ENCODE measurements around the gene EIF3D. TPM values are rescaled to one million over a fixed set of nuclear protein-coding genes. Genes with fewer than 3 reads are reported as not detected.

The EIF3D gene
- total and polyA plus RNA-seq, 2 of the 13 experiments (the other 11 are each of a cell fraction or from before 2014, with no cell fraction given) = 118 to 274 TPM

DNA sequence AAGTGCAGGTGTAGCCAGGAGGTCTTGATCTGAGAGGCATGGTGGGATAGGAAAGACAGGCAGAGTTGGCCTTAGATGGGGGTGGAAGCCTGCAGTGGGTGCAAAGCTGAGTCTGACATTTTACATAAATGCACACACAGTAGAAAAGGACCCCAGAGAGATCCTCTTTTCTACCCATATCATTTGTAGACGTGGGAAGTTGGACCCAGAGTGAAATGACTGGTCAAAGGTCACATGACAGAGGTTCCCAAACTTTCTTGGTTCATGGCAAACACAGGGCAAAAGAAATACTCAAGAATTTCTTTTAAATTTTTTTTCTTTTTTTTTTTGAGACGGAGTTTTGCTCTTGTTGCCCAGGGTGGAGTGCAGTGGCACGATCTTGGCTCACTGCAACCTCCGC, 16.0 kb downstream of the EIF3D start:
- Histone ChIP-seq H3K4me2 (ENCODE audit: low read depth, low read length) (no peak overlapping the region), H3K4me1 (ENCODE audit: insufficient read depth, low read length) (no peaks in the 10 kb centered on the region), H2AFZ (ENCODE audit: low read length) (no peak overlapping the region), H3K79me2 (ENCODE audit: insufficient read depth, low read length) (no peaks in the 10 kb centered on the region), H3K27ac (ENCODE audit: extremely low read length, insufficient read depth, low read length) (no peak overlapping the region), H3K27me3 (ENCODE audit: control insufficient read depth in 1 of 2, insufficient read depth in 2 of 2, low read length in 2 of 2) (no peaks in the 10 kb centered on the region), H3K4me3 (replicated peaks in 1 of 3; ENCODE audit: insufficient read depth in 1 of 3, low read depth in 2 of 3, low read length in 3 of 3) (no peak overlapping the region), H3K9me3 (ENCODE audit: low read length) (no peaks in the 10 kb centered on the region), H3K9ac (ENCODE audit: insufficient read depth, low read depth, low read length) (no peak overlapping the region), H4K20me1 (ENCODE audit: insufficient read depth, low read length) (0 out of 2 replicates have a peak, but pooled peaks cover 2% of the 10 kb centered on the region), H3K36me3 (replicated peaks in 1 of 2; ENCODE audit: control insufficient read depth in 1 of 2, insufficient read depth in 2 of 2, low read length in 2 of 2) (peaks cover 36 to 71% of the 10 kb centered on the region in 2 experiments)
- DNase-seq (ENCODE audit: low spot score) (no peak), FAIRE-seq (no peak), ATAC-seq (no peak)
- WGBS (ENCODE audit: low lambda C conversion rate) = 96% methylated on average over 4 of the region's 4 CpGs
- ChIA-PET CTCF (ENCODE audit: low intra/inter-chr PET ratio, low total read pairs) (no interaction called here), POLR2A (interaction anchor here (3.4 kb wide), 1 partner anchor 16 kb away, joined by 18 read pairs; the partner anchor contains the start of gene EIF3D)
- BruUV-seq (replicated peaks) = no TSS peak
- in situ Hi-C loops (cut with HindIII; ENCODE audit: extremely low pct_ligation_motif_present, low pct_unique_long_range_greater_than_20kb) = no loop called here
- intact Hi-C loops (cut with micrococcal nuclease; ENCODE audit: unreplicated experiment) = no loop called here
- no peak for TF ChIP-seq TMF1 (CRISPR knock-in tag; IDR thresholded peaks at IDR 0.05; ENCODE audit: low read depth)
- no peak for TF ChIP-seq ZXDC (CRISPR knock-in tag; IDR thresholded peaks at IDR 0.05)
- no peak for TF ChIP-seq RBAK (CRISPR knock-in tag; IDR thresholded peaks at IDR 0.05)
- TF ChIP-seq CCDC6 (CRISPR knock-in tag; IDR thresholded peaks at IDR 0.05) = no peak
- TF ChIP-seq PITX1 (CRISPR knock-in tag; IDR thresholded peaks at IDR 0.05) = no peak
- TF ChIP-seq, protein P1, sequence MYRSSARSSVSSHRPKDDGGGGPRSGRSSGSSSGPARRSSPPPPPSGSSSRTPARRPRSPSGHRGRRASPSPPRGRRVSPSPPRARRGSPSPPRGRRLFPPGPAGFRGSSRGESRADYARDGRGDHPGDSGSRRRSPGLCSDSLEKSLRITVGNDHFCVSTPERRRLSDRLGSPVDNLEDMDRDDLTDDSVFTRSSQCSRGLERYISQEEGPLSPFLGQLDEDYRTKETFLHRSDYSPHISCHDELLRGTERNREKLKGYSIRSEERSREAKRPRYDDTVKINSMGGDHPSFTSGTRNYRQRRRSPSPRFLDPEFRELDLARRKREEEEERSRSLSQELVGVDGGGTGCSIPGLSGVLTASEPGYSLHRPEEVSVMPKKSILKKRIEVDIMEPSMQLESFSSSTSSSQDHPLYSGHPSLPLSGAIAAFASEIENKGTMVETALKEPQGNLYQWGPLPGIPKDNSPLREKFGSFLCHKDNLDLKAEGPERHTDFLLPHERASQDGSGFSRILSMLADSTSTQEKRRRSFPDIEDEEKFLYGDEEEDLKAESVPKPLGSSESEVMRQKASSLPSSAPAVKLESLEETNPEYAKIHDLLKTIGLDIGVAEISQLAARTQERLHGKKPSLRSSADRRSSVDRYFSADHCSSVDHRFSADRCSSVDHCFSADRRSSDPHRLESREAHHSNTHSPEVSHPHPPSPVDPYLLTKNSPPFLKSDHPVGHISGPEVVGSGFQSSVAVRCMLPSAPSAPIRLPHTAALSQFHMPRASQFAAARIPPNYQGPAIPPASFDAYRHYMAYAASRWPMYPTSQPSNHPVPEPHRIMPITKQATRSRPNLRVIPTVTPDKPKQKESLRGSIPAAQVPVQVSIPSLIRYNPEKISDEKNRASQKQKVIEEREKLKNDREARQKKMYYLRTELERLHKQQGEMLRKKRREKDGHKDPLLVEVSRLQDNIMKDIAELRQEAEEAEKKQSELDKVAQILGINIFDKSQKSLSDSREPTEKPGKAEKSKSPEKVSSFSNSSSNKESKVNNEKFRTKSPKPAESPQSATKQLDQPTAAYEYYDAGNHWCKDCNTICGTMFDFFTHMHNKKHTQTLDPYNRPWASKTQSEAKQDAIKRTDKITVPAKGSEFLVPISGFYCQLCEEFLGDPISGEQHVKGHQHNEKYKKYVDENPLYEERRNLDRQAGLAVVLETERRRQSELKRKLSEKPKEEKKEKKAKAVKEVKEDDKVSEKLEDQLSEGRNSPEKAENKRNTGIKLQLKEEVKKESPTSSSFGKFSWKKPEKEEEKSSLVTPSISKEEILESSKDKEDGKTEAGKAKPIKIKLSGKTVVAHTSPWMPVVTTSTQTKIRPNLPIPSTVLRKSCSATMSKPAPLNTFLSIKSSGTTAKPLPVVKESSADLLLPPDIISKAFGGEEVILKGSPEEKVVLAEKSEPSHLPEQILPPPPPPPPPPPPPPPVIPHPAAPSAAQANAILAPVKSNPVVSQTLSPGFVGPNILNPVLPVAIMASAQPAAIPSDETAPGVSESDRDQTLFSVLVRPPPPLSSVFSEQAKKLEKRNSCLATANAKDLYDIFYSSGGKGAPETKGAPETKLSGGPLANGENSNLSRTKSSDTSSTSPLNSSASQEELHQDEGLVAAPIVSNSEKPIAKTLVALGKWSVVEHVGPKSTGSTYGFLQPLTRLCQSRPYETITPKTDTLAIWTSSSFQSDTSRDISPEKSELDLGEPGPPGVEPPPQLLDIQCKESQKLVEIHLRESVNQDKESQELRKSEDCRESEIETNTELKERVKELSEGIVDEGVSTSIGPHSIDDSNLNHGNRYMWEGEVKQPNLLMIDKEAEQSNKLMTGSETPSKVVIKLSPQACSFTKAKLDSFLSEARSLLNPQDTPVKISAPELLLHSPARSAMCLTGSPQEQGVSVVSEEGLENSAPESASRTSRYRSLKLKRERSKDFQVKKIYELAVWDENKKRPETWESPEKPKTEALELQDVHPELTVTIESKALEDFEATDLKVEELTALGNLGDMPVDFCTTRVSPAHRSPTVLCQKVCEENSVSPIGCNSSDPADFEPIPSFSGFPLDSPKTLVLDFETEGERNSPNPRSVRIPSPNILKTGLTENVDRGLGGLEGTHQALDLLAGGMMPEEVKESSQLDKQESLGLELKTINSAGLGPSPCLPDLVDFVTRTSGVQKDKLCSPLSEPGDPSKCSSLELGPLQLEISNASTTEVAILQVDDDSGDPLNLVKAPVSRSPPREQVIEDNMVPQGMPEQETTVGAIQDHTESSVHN (CRISPR knock-in tag; IDR thresholded peaks at IDR 0.05) = no peak
- TF ChIP-seq ZNF557 (CRISPR knock-in tag; IDR thresholded peaks at IDR 0.05) = no peak
- TF ChIP-seq, protein P2, sequence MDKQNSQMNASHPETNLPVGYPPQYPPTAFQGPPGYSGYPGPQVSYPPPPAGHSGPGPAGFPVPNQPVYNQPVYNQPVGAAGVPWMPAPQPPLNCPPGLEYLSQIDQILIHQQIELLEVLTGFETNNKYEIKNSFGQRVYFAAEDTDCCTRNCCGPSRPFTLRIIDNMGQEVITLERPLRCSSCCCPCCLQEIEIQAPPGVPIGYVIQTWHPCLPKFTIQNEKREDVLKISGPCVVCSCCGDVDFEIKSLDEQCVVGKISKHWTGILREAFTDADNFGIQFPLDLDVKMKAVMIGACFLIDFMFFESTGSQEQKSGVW (CRISPR knock-in tag; IDR thresholded peaks at IDR 0.05; ENCODE audit: borderline replicate concordance) = no peak
- TF ChIP-seq, protein P3, sequence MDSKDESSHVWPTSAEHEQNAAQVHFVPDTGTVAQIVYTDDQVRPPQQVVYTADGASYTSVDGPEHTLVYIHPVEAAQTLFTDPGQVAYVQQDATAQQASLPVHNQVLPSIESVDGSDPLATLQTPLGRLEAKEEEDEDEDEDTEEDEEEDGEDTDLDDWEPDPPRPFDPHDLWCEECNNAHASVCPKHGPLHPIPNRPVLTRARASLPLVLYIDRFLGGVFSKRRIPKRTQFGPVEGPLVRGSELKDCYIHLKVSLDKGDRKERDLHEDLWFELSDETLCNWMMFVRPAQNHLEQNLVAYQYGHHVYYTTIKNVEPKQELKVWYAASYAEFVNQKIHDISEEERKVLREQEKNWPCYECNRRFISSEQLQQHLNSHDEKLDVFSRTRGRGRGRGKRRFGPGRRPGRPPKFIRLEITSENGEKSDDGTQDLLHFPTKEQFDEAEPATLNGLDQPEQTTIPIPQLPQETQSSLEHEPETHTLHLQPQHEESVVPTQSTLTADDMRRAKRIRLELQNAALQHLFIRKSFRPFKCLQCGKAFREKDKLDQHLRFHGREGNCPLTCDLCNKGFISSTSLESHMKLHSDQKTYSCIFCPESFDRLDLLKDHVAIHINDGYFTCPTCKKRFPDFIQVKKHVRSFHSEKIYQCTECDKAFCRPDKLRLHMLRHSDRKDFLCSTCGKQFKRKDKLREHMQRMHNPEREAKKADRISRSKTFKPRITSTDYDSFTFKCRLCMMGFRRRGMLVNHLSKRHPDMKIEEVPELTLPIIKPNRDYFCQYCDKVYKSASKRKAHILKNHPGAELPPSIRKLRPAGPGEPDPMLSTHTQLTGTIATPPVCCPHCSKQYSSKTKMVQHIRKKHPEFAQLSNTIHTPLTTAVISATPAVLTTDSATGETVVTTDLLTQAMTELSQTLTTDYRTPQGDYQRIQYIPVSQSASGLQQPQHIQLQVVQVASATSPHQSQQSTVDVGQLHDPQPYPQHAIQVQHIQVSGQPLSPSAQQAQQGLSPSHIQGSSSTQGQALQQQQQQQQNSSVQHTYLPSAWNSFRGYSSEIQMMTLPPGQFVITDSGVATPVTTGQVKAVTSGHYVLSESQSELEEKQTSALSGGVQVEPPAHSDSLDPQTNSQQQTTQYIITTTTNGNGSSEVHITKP (CRISPR knock-in tag; IDR thresholded peaks at IDR 0.05; ENCODE audit: low read depth) = no peak
